Upper lobe of left lung (tissue), 4 donors: ENCODE data around the gene GLIPR2.

Experiments used
- CTCF ChIP-seq, 6 experiments: fragments of 450-650 bp in 4 of 6; fragments of 200-600 bp in 2 of 6; sonication (generic) in 2 of 6; IDR thresholded peaks; one replicate each; pipeline ENCODE4 v1.5.1; 2016 to 2019; ENCODE audit warnings: antibody characterized with exemption in 6 of 6
- EP300 ChIP-seq, 4 donors: sonication (generic); formaldehyde crosslinking; IDR thresholded peaks; one replicate each; pipeline ENCODE4 v1.5.1; 2017; ENCODE audit warnings: antibody characterized with exemption in 4 of 4, control low read depth in 2 of 4
- POLR2AphosphoS5 ChIP-seq, 2 donors: sonication (generic); formaldehyde crosslinking; IDR thresholded peaks; one replicate each; pipeline ENCODE4 v1.5.1; 2017; ENCODE audit warnings: antibody characterized with exemption in 2 of 2

GRCh38 chr9:36164372-36164771 is 27.8 kb downstream of the GLIPR2 start:
- TF ChIP-seq POLR2AphosphoS5 (IDR thresholded peaks at IDR 0.05): no peak
- TF ChIP-seq CTCF (IDR thresholded peaks at IDR 0.05): no peak
- TF ChIP-seq EP300 (IDR thresholded peaks at IDR 0.05): no peak
